Hematopoietic multipotent progenitor cell treated with erythropoietin and hydrocortisone succinate and interleukin-3 and kit ligand, for 4 days (in vitro differentiated cells): ENCODE results near the gene MAG.
A peak's percentile ranks its signal among the peaks of the same experiment; 100 is the strongest.

Experiments used
- DNase-seq: peaks from one replicate; pipeline ENCODE4 v3.0.0-alpha.2; 2015

The MAG gene

GRCh38 chr19:35299523-35300338 lies 7.8 kb downstream of the MAG start:
- DNase-seq: peak; percentile 42

- DNase-seq: no peak
Observed at GRCh38 chr19:35300339-35300649, 8.3 kb downstream of the MAG start.

- no peak for DNase-seq
Observed at GRCh38 chr19:35301961-35302360, 10.0 kb downstream of the MAG start.

GRCh38 chr19:35302446-35302845 lies 10.5 kb downstream of the MAG start:
- no peak for DNase-seq

GRCh38 chr19:35303357-35303915 lies 11.5 kb downstream of the MAG start:
- DNase-seq: no peak

- no peak for DNase-seq
Observed at GRCh38 chr19:35304036-35304435, 12.1 kb downstream of the MAG start.

- no peak for DNase-seq
Observed at GRCh38 chr19:35305181-35305580, 13.2 kb downstream of the MAG start.

- DNase-seq: peak; percentile 55
Observed at GRCh38 chr19:35306473-35307246, 14.7 kb downstream of the MAG start.

- DNase-seq: no peak
Observed at GRCh38 chr19:35307931-35308330, 16.0 kb downstream of the MAG start.

- DNase-seq: no peak
Observed at GRCh38 chr19:35308910-35309309, 16.9 kb downstream of the MAG start.

GRCh38 chr19:35309481-35310279 lies 17.7 kb downstream of the MAG start:
- no peak for DNase-seq

- no peak for DNase-seq
Observed at GRCh38 chr19:35310331-35310730, 18.4 kb downstream of the MAG start.

GRCh38 chr19:35310811-35311465 lies 19.0 kb downstream of the MAG start:
- DNase-seq: no peak

GRCh38 chr19:35311901-35312665 lies 20.1 kb downstream of the MAG start:
- DNase-seq: no peak

GRCh38 chr19:35313587-35313986 lies 21.6 kb downstream of the MAG start:
- peak; percentile 32 for DNase-seq

GRCh38 chr19:35314031-35314430 lies 22.1 kb downstream of the MAG start:
- no peak for DNase-seq

- no peak for DNase-seq
Observed at GRCh38 chr19:35314858-35315470, 23.0 kb downstream of the MAG start.

- no peak for DNase-seq
Observed at GRCh38 chr19:35315883-35316282, 23.9 kb downstream of the MAG start.

GRCh38 chr19:35316560-35316959 lies 24.6 kb downstream of the MAG start:
- DNase-seq: no peak

- DNase-seq: peak; percentile 12
Observed at GRCh38 chr19:35317464-35318043, 25.6 kb downstream of the MAG start.
